SJCRH30 (cell line): Measurements from ENCODE around the gene NRTN. TPM values are rescaled to one million over a fixed set of nuclear protein-coding genes. Genes with fewer than 3 reads are reported as not detected.

Source experiments
- total RNA-seq: library from RNA; depleted of rRNA; stranded (reverse); fragments of >200 nt; shearing (Covaris generic); gene quantifications from 2 replicates; pipeline ENCODE4 v1.2.3, GENCODE V29; 2014; rRNA removed

The NRTN gene
- total RNA-seq, 1 experiment from 2014 or later = 21.5 TPM

Other genes starting within 250 kb of the NRTN start
- not detected in 2 replicates for gene TINCR, start 237.1 kb upstream of the NRTN start, total RNA-seq
- gene SAFB2, start 182.3 kb upstream of the NRTN start, total RNA-seq = 32.6 and 41.8 TPM in 2 replicates
- gene SAFB, start 182.0 kb upstream of the NRTN start, total RNA-seq = 78.9 and 106 TPM in 2 replicates
- 33.0 and 45.6 TPM in 2 replicates for gene MICOS13, start 124.6 kb upstream of the NRTN start, total RNA-seq
- gene HSD11B1L, start 124.0 kb upstream of the NRTN start, total RNA-seq = 0.89 and 1.3 TPM in 2 replicates
- 510 and 695 TPM in 2 replicates for gene RPL36, start 114.8 kb upstream of the NRTN start, total RNA-seq
- 53.5 and 54.0 TPM in 2 replicates for gene LONP1, start 84.9 kb upstream of the NRTN start, total RNA-seq
- gene CATSPERD, start 84.4 kb upstream of the NRTN start, total RNA-seq = not detected in 2 replicates
- 1.7 and 2.1 TPM in 2 replicates for gene PRR22, start 20.3 kb upstream of the NRTN start, total RNA-seq
- gene DUS3L, start 13.9 kb upstream of the NRTN start, total RNA-seq = 28.2 and 29.1 TPM in 2 replicates
- 2.0 TPM in 2 replicates for gene FUT6, start 34.6 kb downstream of the NRTN start, total RNA-seq
- gene FUT3, start 46.4 kb downstream of the NRTN start, total RNA-seq = 21.9 and 23.9 TPM in 2 replicates
- gene FUT5, start 65.5 kb downstream of the NRTN start, total RNA-seq = 0.61 and 0.94 TPM in 2 replicates
- gene NDUFA11, start 98.7 kb downstream of the NRTN start, total RNA-seq = 245 and 307 TPM in 2 replicates
- gene VMAC, start 99.8 kb downstream of the NRTN start, total RNA-seq = 0.94 and 1.3 TPM in 2 replicates
- gene CAPS, start 109.2 kb downstream of the NRTN start, total RNA-seq = 0.73 and 1.9 TPM in 2 replicates
- gene RANBP3, start 173.1 kb downstream of the NRTN start, total RNA-seq = 74.8 and 76.5 TPM in 2 replicates